T-helper 22 cell (primary cell): ENCODE data around the gene PCLO.
"Not testable (repeated sequence)": the region's sequence is repeated elsewhere in the genome, so short reads cannot be mapped to it uniquely, and the experiment has no call there.

ENCODE experiments used
- DNase-seq: peaks from one replicate; pipeline ENCODE4 v3.0.0-alpha.2; 2020; ENCODE audit warnings: low read depth

Gene PCLO

DNA sequence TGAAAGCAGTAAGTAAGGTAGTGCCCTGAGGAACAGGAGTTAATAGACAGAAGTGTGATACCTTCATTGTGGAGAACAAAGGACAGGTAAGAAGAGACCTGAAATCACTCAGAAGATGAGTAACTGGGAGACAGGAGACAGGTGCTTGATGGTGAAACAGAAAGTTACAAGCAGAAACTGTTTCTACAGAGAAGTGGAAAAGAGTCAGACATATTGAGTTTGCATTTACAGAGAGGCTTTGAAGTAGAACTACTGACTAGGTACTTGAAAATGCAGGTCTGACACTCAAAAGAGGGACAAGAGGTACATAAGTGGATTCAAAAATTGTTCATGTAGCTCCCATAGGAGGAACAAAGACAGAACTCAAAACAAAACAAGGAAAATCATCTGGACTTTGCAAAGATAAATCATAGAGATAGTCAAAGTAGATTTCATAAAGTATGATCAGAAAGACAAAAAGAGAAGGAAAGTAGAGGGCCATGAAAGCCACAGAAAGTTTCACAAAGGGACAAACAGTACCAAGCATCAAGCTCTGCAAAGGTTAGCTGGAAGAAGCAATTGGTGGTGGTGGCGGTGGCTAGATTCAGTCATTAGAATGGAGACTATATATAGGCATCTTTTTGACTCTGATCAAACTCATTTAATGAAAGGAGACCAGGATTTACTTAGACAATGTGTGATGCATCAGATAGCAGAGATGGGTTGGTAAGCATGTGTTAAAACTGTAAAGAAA is 198.4 kb downstream of the PCLO start:
- no peak for DNase-seq

GRCh38 chr7:82961240-82961639 is 201.4 kb downstream of the PCLO start:
- DNase-seq, result no peak

- DNase-seq, result no peak
Measured at GRCh38 chr7:82959528-82959927, 203.2 kb downstream of the PCLO start.

DNA sequence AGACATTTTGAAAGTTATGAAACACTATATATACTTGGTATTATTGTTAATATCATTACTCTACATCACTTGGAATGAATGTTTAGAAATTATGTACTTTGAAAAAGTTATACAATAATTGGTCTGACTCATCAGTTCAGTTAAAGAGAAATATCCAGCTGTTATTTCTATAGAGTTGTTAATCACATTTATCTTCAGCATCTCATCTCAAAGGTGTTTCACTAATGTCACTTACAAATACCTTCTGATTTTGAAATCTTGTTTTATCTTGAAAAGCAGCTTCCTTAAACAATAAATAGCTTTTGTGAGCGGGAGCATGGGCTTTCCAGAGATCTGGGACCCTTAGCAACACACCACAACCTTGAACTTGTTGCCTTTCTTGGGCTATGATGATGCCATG is 205.2 kb downstream of the PCLO start:
- DNase-seq, result no peak

GRCh38 chr7:82953324-82954027 is 209.2 kb downstream of the PCLO start:
- DNase-seq, result no peak

DNA sequence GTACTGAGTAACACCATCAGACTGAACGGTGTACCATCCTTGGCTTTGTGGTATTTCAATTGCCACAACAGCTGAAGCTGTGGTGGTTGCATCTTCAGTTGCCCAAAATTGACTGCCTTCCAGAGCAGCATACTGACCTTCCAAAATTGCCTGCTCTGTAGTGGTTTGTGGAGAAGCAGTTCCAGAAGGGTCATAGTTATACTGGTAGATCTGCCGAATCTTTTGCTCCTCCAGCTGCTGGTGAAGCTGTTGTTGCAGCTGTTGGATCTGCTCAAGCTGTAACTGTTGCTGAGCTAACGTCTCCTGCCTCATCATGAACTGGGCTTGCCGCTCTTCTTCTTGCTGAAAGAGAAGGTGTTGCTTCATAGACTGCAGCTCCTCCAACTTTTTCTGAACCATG is 212.2 kb downstream of the PCLO start:
- no peak for DNase-seq

GRCh38 chr7:82945480-82945879 is 217.2 kb downstream of the PCLO start:
- no peak for DNase-seq

DNA sequence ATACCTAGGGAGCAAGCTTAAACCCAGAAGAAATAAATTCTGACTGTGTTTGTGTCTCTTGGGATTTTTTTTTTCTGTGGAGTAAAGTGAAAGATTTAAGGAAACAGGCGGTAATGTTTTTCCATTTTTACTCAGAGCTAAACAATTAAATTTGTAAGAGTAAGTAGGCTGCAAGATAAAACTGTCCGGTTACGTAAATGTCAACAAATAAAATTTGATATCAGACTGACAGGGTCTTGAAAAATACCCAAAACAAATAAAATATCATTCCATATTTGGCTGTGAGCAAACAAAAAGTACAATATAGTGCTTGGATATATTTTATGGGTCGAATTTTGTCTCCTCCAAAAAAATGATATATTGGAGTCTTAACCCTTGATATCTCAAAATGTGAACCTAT is 217.6 kb downstream of the PCLO start:
- DNase-seq, result no peak

DNA sequence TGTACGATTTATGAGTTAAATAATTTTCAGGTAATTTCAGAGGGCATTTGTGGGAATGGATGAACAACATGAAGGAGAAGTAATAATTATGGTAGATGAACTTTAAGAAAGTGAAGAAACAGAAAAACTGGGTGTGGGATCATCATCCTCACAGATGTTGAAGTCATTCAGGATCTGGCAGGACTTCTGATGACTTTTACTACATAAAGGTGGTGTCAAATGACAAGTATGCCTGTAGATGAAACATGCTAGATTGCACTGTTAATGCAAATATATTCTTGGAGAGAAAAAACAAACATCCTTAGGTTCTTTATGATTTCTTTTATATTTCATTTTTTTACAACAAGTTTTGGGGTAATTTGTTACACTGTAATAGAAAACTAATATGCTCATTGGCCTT is 230.2 kb downstream of the PCLO start:
- no peak for DNase-seq

DNA sequence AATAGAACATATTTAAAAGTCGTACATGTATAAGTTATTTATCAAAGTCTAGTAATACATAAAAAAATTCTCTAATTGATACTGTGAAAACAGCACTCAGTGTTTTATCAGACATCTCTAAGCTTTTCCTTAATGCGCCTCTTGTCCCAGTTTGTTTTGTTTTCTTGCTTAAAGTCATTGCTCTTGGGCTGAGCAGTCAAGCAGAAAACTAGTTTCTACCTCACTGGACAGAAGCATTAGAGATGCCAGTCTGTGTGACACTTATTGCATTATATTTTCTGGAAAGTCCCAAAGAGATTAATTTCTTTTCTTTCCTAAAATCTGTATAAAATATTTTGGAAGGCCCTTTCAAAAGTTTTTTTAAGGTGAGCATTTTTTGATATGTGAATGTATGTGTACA is 236.2 kb downstream of the PCLO start:
- DNase-seq, result no peak

DNA sequence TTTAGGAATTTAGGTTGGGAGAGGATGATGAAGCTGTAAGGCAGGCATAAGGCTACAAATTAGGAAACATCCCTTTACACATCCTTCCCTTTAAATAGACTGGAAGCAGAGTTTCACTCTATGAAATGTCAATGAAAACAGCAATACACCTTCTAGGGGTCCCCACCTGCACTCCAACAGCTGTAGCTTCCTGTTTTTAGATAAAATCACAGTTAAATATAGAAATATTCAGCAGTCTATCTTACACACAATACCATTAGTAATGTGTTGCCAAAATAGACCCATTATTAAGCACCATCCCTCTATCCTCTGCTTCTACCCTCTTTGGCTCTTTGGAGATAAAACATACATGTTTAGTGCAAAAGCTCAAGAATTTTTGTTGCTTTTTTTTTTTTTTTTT is 237.4 kb downstream of the PCLO start:
- no peak for DNase-seq

GRCh38 chr7:82906502-82906901 is 256.2 kb downstream of the PCLO start:
- no peak for DNase-seq

DNA sequence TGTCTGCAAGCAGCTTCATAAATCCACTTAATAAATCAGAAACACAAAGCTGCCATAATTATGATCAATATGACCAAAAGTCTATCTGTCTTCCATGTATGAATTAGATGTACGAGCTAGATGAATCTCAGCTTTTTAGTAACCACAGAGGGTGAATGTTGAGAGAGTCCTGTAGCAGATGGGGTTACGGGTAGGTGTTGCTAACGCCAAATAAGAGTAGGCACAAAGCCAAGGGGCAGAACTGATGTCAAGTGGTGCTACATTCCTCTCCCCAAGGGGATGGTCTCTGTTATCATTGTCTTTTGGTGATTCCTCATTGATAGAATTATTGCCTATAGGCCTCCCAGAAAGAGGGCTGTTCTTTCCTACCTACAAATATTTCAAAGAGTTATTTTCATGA is 257.8 kb downstream of the PCLO start:
- DNase-seq, result no peak

DNA sequence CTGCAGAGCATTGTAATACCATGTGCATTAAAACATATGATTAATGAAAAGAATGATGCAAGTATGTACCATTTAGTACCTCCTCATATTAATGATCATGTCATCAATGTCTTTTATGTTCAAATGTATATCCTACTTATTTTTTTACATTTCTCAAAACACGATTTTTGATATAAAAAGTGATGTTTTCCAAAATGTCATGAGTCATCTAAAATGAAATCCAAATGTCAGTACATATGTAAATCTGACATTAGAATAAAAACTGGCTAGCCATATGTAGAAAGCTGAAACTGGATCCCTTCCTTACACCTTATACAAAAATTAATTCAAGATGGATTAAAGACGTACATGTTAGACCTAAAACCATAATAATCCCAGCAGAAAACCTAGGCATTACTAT is 261.6 kb downstream of the PCLO start:
- DNase-seq, result not testable (repeated sequence)

DNA sequence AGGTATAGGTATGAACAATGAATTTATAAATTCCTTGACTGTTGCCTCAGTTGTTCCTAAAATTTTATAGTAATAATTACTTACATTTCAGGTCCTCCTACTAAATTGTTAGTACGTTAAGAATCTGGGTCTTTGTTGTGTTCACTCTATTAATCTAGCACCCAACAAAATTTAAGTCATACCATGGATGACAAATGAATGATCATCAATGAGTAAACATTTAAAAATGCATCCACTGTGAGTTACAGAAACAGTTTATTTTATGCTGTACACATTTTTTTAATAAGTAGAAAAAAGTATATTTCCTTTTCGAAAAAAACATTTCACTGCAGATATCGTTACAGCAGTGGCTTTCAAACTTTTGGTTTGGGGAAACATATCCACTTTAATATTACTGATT is 265.2 kb downstream of the PCLO start:
- DNase-seq, result no peak

DNA sequence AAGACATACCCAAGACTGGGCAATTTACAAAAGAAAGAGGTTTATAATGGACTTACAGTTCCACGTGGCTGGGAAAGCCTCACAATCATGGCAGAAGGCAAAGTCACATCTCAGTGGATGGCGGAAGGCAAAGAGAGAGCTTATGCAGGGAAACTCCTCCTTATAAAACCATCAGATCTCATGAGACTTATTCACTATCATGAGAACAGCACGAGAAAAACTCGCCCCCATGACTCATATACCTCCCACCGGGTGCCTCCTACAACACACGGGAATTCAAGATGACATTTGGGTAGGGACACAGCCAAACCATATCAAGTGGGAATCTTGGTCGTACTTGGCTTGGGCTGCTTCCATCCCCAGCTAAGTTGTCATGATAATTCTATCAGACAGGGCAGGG is 268.3 kb downstream of the PCLO start:
- not testable (repeated sequence) for DNase-seq

DNA sequence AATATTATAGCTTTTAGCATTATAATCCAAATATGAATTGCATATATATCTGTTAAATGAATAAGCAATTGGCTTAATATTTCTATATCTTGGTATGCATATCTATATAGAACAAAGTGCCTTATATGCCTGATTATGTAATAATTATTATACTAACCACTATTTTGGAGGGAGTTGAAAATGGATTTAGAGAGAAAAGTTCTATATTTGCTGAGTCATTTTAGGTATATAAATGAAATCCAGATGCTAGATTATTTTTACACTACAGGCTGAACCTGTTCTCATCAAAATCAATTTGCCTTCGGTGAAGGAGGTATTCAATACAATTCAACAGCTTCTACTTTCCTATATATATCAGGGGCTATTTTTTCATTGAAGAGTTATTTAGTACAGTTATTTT is 276.4 kb downstream of the PCLO start:
- DNase-seq, result no peak

- DNase-seq, result no peak
Measured at GRCh38 chr7:82865856-82866255, 296.8 kb downstream of the PCLO start.

GRCh38 chr7:82859106-82859850 is 303.4 kb downstream of the PCLO start:
- no peak for DNase-seq

- no peak for DNase-seq
Measured at GRCh38 chr7:82851121-82851520, 311.6 kb downstream of the PCLO start.

DNA sequence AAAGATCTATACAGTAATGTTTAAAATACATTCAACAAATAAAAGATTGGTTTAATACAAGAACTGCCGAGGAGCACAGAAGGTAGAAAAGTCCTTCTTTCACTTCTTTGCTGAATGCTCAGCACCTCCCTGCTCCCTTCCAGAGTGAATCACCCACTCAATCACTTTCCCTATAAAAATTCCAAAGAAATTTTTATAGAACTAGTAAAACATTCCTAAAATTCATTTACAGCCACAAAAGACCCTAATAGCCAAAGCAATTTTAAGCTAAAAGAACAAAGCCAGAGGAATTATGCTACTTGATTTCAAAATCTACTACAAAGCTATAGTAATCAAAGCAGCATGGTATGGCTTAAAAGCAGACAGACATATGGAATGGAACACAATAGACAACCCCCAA is 320.9 kb downstream of the PCLO start:
- DNase-seq, result no peak

DNA sequence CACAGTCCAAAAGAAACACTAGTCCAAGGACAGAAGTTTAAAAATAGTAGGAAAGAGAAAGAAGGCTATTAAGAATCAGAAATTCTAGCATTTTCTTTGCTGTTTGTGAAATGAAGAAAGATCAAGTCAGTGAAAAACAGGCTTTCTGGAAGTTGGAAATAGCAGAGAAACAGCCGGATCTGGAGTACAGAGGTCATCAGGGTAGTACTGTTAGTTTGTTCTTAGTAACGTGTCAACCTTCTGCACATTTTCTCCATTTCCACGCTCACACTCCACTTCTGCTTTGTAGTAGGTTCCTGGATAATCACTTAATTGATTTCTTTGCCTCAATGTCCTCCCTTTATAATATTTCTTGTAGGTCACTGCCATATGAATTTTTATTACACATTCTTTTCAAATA is 322.6 kb downstream of the PCLO start:
- DNase-seq, result no peak

- no peak for DNase-seq
Measured at GRCh38 chr7:82839555-82839954, 323.1 kb downstream of the PCLO start.
